ENCODE data around the gene NHS. TPM values are rescaled to one million over a fixed set of nuclear protein-coding genes. Genes with fewer than 3 reads are reported as not detected.

The NHS gene
- total and polyA plus RNA-seq, 2 of the 13 experiments (the other 11 are each of a cell fraction or from before 2014, with no cell fraction given): 0.02 TPM; not detected in 1

DNA sequence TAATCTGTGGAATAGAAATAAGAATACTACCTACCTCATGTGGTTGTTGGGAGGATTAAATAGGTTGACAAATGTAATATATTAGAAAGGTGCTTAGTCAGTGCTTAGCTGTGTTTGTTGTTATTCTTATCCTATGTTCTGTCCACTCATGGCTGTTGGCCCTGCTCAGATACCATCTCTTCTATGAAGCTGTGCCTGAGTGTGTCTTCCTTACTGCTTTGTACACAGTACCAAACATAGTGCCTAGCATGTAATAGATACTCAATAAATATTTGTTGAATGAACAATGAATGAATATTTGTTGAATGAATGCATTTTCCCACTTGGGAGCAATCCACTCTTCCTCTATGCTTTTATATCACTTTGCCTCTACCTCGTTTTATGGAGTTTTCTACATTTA, 57.2 kb downstream of the NHS start (continued):
- no peak for TF ChIP-seq GABPB1 (CRISPR knock-in tag; IDR thresholded peaks at IDR 0.05)
- no peak for TF ChIP-seq AGO2 (optimal IDR thresholded peaks at IDR 0.05; ENCODE audit: low read depth, low read length)

DNA sequence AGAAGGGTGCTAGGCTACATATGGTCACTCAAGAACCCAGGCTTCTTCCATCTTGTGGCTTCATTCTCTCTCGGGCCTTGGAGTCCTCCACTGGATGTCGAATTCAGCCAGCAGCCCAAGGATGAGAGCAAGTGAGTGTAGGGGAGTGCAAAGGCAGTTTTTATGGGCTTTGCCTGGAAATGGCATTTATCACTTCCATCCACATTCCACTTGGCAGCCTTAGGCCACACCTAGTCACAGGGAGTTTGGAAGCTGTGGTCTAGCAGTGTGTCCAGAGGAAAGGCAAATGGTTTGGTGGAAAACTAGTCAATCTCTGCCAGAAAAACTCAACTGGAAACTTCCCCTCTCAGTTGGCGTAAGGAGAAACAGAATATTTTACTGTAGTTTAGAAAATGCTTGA, 59.0 kb downstream of the NHS start:
- in situ Hi-C loops (cut with HindIII; ENCODE audit: extremely low pct_ligation_motif_present, low pct_unique_long_range_greater_than_20kb) (no loop called here), intact Hi-C loops (cut with micrococcal nuclease; ENCODE audit: unreplicated experiment) (no loop called here)
- ChIA-PET CTCF (ENCODE audit: low intra/inter-chr PET ratio, low total read pairs) (no interaction called here), POLR2A (no interaction called here)
- TF ChIP-seq ZNF619 (CRISPR knock-in tag; IDR thresholded peaks at IDR 0.05) (no peak), SOX5 (CRISPR knock-in tag; IDR thresholded peaks at IDR 0.05; ENCODE audit: borderline replicate concordance) (no peak), HNRNPL (IDR thresholded peaks at IDR 0.05; ENCODE audit: low read depth, low read length) (no peak), ZC3H13 (CRISPR knock-in tag; IDR thresholded peaks at IDR 0.05) (no peak), YEATS2 (CRISPR knock-in tag; IDR thresholded peaks at IDR 0.05; ENCODE audit: borderline replicate concordance) (no peak), HNRNPUL1 (IDR thresholded peaks at IDR 0.05; ENCODE audit: low read depth, low read length) (no peak), EHMT2 (IDR thresholded peaks at IDR 0.05; ENCODE audit: borderline replicate concordance, low read depth, low read length) (no peak), AKAP8 (CRISPR knock-in tag; IDR thresholded peaks at IDR 0.05) (no peak), PRPF4 (IDR thresholded peaks at IDR 0.05; ENCODE audit: low read depth, low read length, poor library complexity, severe bottlenecking) (no peak), ZNF274 (CRISPR knock-in tag; IDR thresholded peaks at IDR 0.05) (no peak)
- DNase-seq (ENCODE audit: low spot score) (no peak), FAIRE-seq (no peak), ATAC-seq (no peak)
- Histone ChIP-seq H3K36me3 (replicated peaks in 1 of 2; ENCODE audit: control insufficient read depth in 1 of 2, insufficient read depth in 2 of 2, low read length in 2 of 2) (no peaks in the 10 kb centered on the region), H3K4me1 (ENCODE audit: insufficient read depth, low read length) (peaks cover 14% of the 10 kb centered on the region; the same call in 1 of the 2 replicates), H3K27ac (ENCODE audit: extremely low read length, insufficient read depth, low read length) (no peak overlapping the region), H2AFZ (ENCODE audit: low read length) (no peak overlapping the region), H3K27me3 (ENCODE audit: control insufficient read depth in 1 of 2, insufficient read depth in 2 of 2, low read length in 2 of 2) (no peaks in the 10 kb centered on the region), H3K4me3 (replicated peaks in 1 of 3; ENCODE audit: insufficient read depth in 1 of 3, low read depth in 2 of 3, low read length in 3 of 3) (no peak overlapping the region), H4K20me1 (ENCODE audit: insufficient read depth, low read length) (no peaks in the 10 kb centered on the region), H3K4me2 (ENCODE audit: low read depth, low read length) (no peak overlapping the region), H3K79me2 (ENCODE audit: insufficient read depth, low read length) (no peaks in the 10 kb centered on the region), H3K9ac (ENCODE audit: insufficient read depth, low read depth, low read length) (no peak overlapping the region), H3K9me3 (ENCODE audit: low read length) (no peaks in the 10 kb centered on the region)
- 100% methylated on average over 1 of the region's 3 CpGs for WGBS (ENCODE audit: low lambda C conversion rate)
- no TSS peak for BruUV-seq (replicated peaks)
